ENCODE data around the gene TAF4. TPM values are rescaled to one million over a fixed set of nuclear protein-coding genes. Genes with fewer than 3 reads are reported as not detected.

TAF4 gene, protein sequence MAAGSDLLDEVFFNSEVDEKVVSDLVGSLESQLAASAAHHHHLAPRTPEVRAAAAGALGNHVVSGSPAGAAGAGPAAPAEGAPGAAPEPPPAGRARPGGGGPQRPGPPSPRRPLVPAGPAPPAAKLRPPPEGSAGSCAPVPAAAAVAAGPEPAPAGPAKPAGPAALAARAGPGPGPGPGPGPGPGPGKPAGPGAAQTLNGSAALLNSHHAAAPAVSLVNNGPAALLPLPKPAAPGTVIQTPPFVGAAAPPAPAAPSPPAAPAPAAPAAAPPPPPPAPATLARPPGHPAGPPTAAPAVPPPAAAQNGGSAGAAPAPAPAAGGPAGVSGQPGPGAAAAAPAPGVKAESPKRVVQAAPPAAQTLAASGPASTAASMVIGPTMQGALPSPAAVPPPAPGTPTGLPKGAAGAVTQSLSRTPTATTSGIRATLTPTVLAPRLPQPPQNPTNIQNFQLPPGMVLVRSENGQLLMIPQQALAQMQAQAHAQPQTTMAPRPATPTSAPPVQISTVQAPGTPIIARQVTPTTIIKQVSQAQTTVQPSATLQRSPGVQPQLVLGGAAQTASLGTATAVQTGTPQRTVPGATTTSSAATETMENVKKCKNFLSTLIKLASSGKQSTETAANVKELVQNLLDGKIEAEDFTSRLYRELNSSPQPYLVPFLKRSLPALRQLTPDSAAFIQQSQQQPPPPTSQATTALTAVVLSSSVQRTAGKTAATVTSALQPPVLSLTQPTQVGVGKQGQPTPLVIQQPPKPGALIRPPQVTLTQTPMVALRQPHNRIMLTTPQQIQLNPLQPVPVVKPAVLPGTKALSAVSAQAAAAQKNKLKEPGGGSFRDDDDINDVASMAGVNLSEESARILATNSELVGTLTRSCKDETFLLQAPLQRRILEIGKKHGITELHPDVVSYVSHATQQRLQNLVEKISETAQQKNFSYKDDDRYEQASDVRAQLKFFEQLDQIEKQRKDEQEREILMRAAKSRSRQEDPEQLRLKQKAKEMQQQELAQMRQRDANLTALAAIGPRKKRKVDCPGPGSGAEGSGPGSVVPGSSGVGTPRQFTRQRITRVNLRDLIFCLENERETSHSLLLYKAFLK
- total RNA-seq, result 15.2 and 19.5 TPM in 2 replicates
- polyA plus RNA-seq, result 5.8 and 6.1 TPM in 2 replicates
- 4.3 and 5.8 TPM in 2 replicates for polyA plus RNA-seq (2011; cell fraction: cytosol; rRNA removed)
- 11.8 and 18.9 TPM in 2 replicates for polyA plus RNA-seq (2011; cell fraction: nucleus; rRNA removed)
- polyA plus RNA-seq (2012), result 12.6 and 18.5 TPM in 2 replicates
- 4.5 and 5.4 TPM in 2 replicates for polyA minus RNA-seq
- polyA minus RNA-seq (2011; cell fraction: cytosol; rRNA and poly(A)+ RNA removed), result 39.3 TPM
- 6.8 and 9.2 TPM in 2 replicates for polyA minus RNA-seq (2011; cell fraction: nucleus; rRNA and poly(A)+ RNA removed)
- Bru-seq, nascent RNA, result percentile 59 among the genes with signal in this experiment
- percentile 76 among the genes with signal in this experiment for BruChase-seq, experiment 1, labeled RNA remaining after a 6-hour chase
- BruChase-seq, experiment 2, labeled RNA remaining after a 2-hour chase, result percentile 73 among the genes with signal in this experiment
- long read RNA-seq, full-length matches to known transcripts, result 2 of 5 reads
- long read RNA-seq, partial matches to known transcripts, result 2 of 5 reads
- long read RNA-seq, other reads (novel, unspliced or antisense), result 1 of 5 reads

DNA sequence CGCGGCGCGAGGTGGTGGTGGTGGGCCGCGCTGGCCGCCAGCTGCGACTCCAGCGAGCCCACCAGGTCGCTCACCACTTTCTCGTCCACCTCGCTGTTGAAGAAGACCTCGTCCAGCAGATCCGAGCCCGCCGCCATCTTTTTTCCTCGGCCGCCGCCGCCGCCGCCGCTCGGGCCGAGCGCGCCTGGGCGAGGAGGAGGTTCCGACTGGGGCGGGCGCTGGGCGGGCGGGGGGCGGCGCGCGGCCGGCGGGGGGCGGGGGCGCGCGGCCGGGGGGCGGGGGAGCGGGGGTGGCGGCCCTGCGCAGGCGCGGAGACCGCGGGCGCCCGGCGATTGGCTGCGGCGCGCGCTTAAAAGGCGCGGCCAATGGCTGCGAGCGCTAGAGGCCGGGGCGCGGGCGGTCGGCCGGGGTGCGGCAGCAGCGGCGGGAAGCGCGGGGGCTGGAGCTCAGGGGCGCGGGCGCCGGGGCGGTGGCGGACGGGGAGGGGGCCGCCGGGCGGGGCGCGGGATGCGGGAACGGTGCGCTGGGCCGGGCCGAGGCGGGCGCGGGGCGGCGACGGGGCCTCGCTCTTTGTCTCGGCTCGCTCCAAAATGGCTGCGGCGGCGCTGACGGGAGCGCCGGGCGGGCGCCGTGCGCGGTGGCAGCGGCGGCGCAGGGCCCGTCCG is at the start of gene TAF4:
Gene TAF4, minus strand, starts transcription at position 208 of the 665 bp plus-strand sequence. Its CDS starts 71 bp downstream, at position 137.
- ChIA-PET CTCF (interaction anchor here (1.0 to 1.5 kb wide), 3 partner anchors 40 to 55 kb away, joined by 3 to 5 read pairs (median 4); no protein-coding TSS in a partner anchor), POLR2A (interaction anchor here (1.0 to 2.3 kb wide), 4 partner anchors 40 to 77 kb away, joined by 3 to 18 read pairs (median 3); partner anchors contain the start of genes LSM14B, PSMA7 and SS18L1)
- Histone ChIP-seq H3K9ac (replicated peaks; ENCODE audit: extremely low read depth, insufficient read depth, low read length) (peak within 1 kb of the TSS; percentile 66), H3K9me1 (replicated peaks; ENCODE audit: control insufficient read depth, extremely low read depth, insufficient read depth, low read length) (no peaks in the 10 kb centered on the region), H4K20me1 (replicated peaks; ENCODE audit: control insufficient read depth, extremely low read depth, insufficient read depth, low read length) (no peaks in the 10 kb centered on the region), H3K79me2 (ENCODE audit: control insufficient read depth, insufficient read depth, low read length) (peaks cover 34% of the 10 kb centered on the region), H3K4me3 (replicated peaks in 1 of 3; ENCODE audit: insufficient read depth in 1 of 3, low read depth in 1 of 3, low read length in 3 of 3) (peak within 1 kb of the TSS; percentile 25 to 55 (median 53)), H3K4me2 (ENCODE audit: insufficient read depth, low read length) (peak within 1 kb of the TSS; percentile 91), H3K36me3 (ENCODE audit: control insufficient read depth in 2 of 2, extremely low read depth in 1 of 2, insufficient read depth in 2 of 2, low read length in 2 of 2) (no peaks in the 10 kb centered on the region), H3K4me1 (ENCODE audit: control insufficient read depth, extremely low read depth, insufficient read depth, low read length) (peaks cover 16% of the 10 kb centered on the region), H3K9me3 (replicated peaks; ENCODE audit: control insufficient read depth, insufficient read depth, low read length) (no peaks in the 10 kb centered on the region), H3K27ac (ENCODE audit: insufficient read depth, low read depth, low read length) (peak within 1 kb of the TSS; percentile 47), H2AFZ (ENCODE audit: low read depth, low read length) (peak within 1 kb of the TSS; percentile 83), H3K27me3 (ENCODE audit: control insufficient read depth in 2 of 2, insufficient read depth in 2 of 2, low read length in 2 of 2) (no peaks in the 10 kb centered on the region)
- intact Hi-C loops (cut with micrococcal nuclease) (loop anchor here (1.0 to 5.0 kb wide), 3 partner anchors 56 to 116 kb away; partner anchors contain the start of genes LSM14B and MTG2), dilution Hi-C loops (cut with MboI; ENCODE audit: extremely low pct_ligation_motif_present, low sequenced_read_pairs) (no loop called here)
- peak; percentile 70 for FAIRE-seq
- no TSS peak for BruUV-seq (replicated peaks)
- no peak for TF ChIP-seq MYC (IDR thresholded peaks at IDR 0.05; ENCODE audit: low read depth, low read length)
- TF ChIP-seq POLR2AphosphoS5 (IDR thresholded peaks at IDR 0.05; ENCODE audit: insufficient read depth, low read depth, low read length), result peak; percentile 92
- peak; percentile 97 for TF ChIP-seq POLR2A (IDR thresholded peaks at IDR 0.05; ENCODE audit: low read depth, low read length)
- TF ChIP-seq CTCF (IDR thresholded peaks at IDR 0.05; ENCODE audit: extremely low read depth in 1 of 2, insufficient read depth in 1 of 2, low read depth in 1 of 2, low read length in 2 of 2), result no peak
- no peak for TF ChIP-seq GATA2 (IDR thresholded peaks at IDR 0.05; ENCODE audit: insufficient read depth, insufficient read length, low read depth, low read length)
- TF ChIP-seq, protein P1, sequence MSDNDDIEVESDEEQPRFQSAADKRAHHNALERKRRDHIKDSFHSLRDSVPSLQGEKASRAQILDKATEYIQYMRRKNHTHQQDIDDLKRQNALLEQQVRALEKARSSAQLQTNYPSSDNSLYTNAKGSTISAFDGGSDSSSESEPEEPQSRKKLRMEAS (IDR thresholded peaks at IDR 0.05; ENCODE audit: insufficient read depth, insufficient read length), result no peak
- DNase-seq (ENCODE audit: low read depth, low spot score), result peak; percentile 58

All from endothelial cell of umbilical vein (primary cell).